GM19240 (cell line): ENCODE data around the gene SRF.
A peak's percentile ranks its signal among the peaks of the same experiment; 100 is the strongest.
"Not testable (repeated sequence)": the region's sequence is repeated elsewhere in the genome, so short reads cannot be mapped to it uniquely, and the experiment has no call there.

ENCODE experiments used
- DNase-seq: peaks from one replicate; pipeline ENCODE4 v3.0.0; 2011; ENCODE audit warnings: low spot score; ENCODE audit not compliant: insufficient read length

Gene SRF

GRCh38 chr6:43170931-43171706 is at the start of gene SRF:
Gene SRF (plus strand): TSS chr6:43171269. CDS start chr6:43171657, 388 bp downstream.
- peak; percentile 84 for DNase-seq

GRCh38 chr6:43122146-43122545 is 48.9 kb upstream of the SRF start:
- no peak for DNase-seq

- no peak for DNase-seq
Observed at GRCh38 chr6:43123461-43124314, 47.4 kb upstream of the SRF start.

GRCh38 chr6:43124481-43124880 is 46.6 kb upstream of the SRF start:
- no peak for DNase-seq

GRCh38 chr6:43125119-43125518 is 46.0 kb upstream of the SRF start:
- DNase-seq: no peak

GRCh38 chr6:43125555-43125954 is 45.5 kb upstream of the SRF start:
- DNase-seq: no peak

GRCh38 chr6:43127180-43127579 is 43.9 kb upstream of the SRF start:
- DNase-seq: no peak

- DNase-seq: no peak
Observed at GRCh38 chr6:43127877-43128276, 43.2 kb upstream of the SRF start.

- no peak for DNase-seq
Observed at GRCh38 chr6:43128926-43129325, 42.1 kb upstream of the SRF start.

- no peak for DNase-seq
Observed at GRCh38 chr6:43129434-43130194, 41.5 kb upstream of the SRF start.

GRCh38 chr6:43130429-43130828 is 40.6 kb upstream of the SRF start:
- DNase-seq: no peak

GRCh38 chr6:43131379-43131778 is 39.7 kb upstream of the SRF start:
- DNase-seq: not testable (repeated sequence)

GRCh38 chr6:43138267-43138666 is 32.8 kb upstream of the SRF start:
- DNase-seq: no peak

- not testable (repeated sequence) for DNase-seq
Observed at GRCh38 chr6:43139973-43140372, 31.1 kb upstream of the SRF start.

- no peak for DNase-seq
Observed at GRCh38 chr6:43141644-43142043, 29.4 kb upstream of the SRF start.

- DNase-seq: no peak
Observed at GRCh38 chr6:43142101-43142500, 29.0 kb upstream of the SRF start.

- DNase-seq: peak; percentile 95
Observed at GRCh38 chr6:43143235-43144128, 27.6 kb upstream of the SRF start.

GRCh38 chr6:43144879-43145278 is 26.2 kb upstream of the SRF start:
- DNase-seq: no peak

- DNase-seq: no peak
Observed at GRCh38 chr6:43146261-43146660, 24.8 kb upstream of the SRF start.
